Esophagus muscularis mucosa (tissue), 4 donors: Measurements from ENCODE around the gene LMBR1L. TPM values are rescaled to one million over a fixed set of nuclear protein-coding genes. Genes with fewer than 3 reads are reported as not detected.
"Not testable (repeated sequence)": the region's sequence is repeated elsewhere in the genome, so short reads cannot be mapped to it uniquely, and the experiment has no call there.

Source experiments
- DNase-seq: peaks from one replicate; pipeline ENCODE4 v3.0.0-alpha.2; 2017; ENCODE audit errors: extremely low spot score
- H3K27ac ChIP-seq, 4 donors: fragments of 200-600 bp; sonication (generic); replicated peaks in 1 of 4; 1 replicate in 3 of 4; 2 replicates in 1 of 4; pipeline ENCODE4 v1.5.1; 2016 to 2019; ENCODE audit warnings: mild to moderate bottlenecking in 1 of 4
- H3K27me3 ChIP-seq, 4 donors: fragments of 200-600 bp; sonication (generic); one replicate each; pipeline versions ENCODE4 v1.5.1 to v1.6.0; 2016 to 2019
- H3K36me3 ChIP-seq, 4 donors: fragments of 200-600 bp; sonication (generic); one replicate each; pipeline ENCODE4 v1.5.1; 2016 to 2019
- H3K4me1 ChIP-seq, 4 donors: fragments of 200-600 bp; sonication (generic); one replicate each; pipeline ENCODE4 v1.5.1; 2016 to 2019
- H3K4me3 ChIP-seq, 4 donors: fragments of 200-600 bp; sonication (generic); 1 replicate in 2 of 4; 2 replicates in 2 of 4; pipeline ENCODE4 v1.5.1; 2016 to 2019; ENCODE audit warnings: mild to moderate bottlenecking in 4 of 4, moderate library complexity in 1 of 4
- H3K9me3 ChIP-seq, 4 donors: fragments of 200-600 bp; sonication (generic); 1 replicate in 3 of 4; 2 replicates in 1 of 4; pipeline ENCODE4 v1.5.1; 2016 to 2019
- EP300 ChIP-seq: sonication (generic); formaldehyde crosslinking; IDR thresholded peaks from one replicate; pipeline ENCODE4 v1.6.1; 2017; ENCODE audit warnings: antibody characterized with exemption
- POLR2A ChIP-seq: fragments of 450-650 bp; IDR thresholded peaks from one replicate; pipeline ENCODE4 v1.6.1; 2017; ENCODE audit warnings: antibody characterized with exemption, moderate library complexity, mild to moderate bottlenecking, low read depth
- POLR2AphosphoS5 ChIP-seq, 2 donors: sonication (generic); formaldehyde crosslinking; IDR thresholded peaks; one replicate each; pipeline ENCODE4 v1.6.1; 2017; ENCODE audit warnings: antibody characterized with exemption in 2 of 2
- WGBS: methylation state at CpG from one replicate; pipeline ENCODE4 v1.1.5; 2018; 5-methylcytosine and 5-hydroxymethylcytosine counted together
- intact Hi-C: fragments of 100-400 bp; cut with DNase I; formaldehyde crosslinking; loops from one replicate; pipeline ENCODE4 v1.15.1; 2023
- total RNA-seq, 4 donors: library from RNA; depleted of rRNA; stranded (reverse); fragments of >200 nt; gene quantifications; one replicate each; pipeline versions ENCODE4 v1.1.0 to v1.2.1, GENCODE V29; 2016
- TF ChIP-seq, protein P1 (sequence below), 3 experiments: fragments of 200-600 bp in 2 of 3; fragments of 450-650 bp in 1 of 3; sonication (generic) in 2 of 3; IDR thresholded peaks; one replicate each; pipeline ENCODE4 v1.5.1; 2017 to 2019; ENCODE audit warnings: antibody characterized with exemption in 3 of 3, mild to moderate bottlenecking in 2 of 3, moderate library complexity in 1 of 3

The LMBR1L gene
- total RNA-seq, 4 donors from 2014 or later: 24.7 to 54.0 (median 34.3) TPM

- no peaks in the 10 kb centered on the region for H3K27me3 ChIP-seq
- H3K27ac ChIP-seq: no peak overlapping the region
- H3K4me1 ChIP-seq: no peaks in the 10 kb centered on the region
- DNase-seq: no peak
- 87% methylated on average over 2 of the region's 2 CpGs for WGBS
- no peak overlapping the region for H3K4me3 ChIP-seq
- intact Hi-C loops: no loop called here
- no peaks in the 10 kb centered on the region for H3K9me3 ChIP-seq
- TF ChIP-seq POLR2AphosphoS5 (IDR thresholded peaks at IDR 0.05): no peak
- TF ChIP-seq EP300: no peak
- TF ChIP-seq POLR2A: no peak
- TF ChIP-seq, protein P1, sequence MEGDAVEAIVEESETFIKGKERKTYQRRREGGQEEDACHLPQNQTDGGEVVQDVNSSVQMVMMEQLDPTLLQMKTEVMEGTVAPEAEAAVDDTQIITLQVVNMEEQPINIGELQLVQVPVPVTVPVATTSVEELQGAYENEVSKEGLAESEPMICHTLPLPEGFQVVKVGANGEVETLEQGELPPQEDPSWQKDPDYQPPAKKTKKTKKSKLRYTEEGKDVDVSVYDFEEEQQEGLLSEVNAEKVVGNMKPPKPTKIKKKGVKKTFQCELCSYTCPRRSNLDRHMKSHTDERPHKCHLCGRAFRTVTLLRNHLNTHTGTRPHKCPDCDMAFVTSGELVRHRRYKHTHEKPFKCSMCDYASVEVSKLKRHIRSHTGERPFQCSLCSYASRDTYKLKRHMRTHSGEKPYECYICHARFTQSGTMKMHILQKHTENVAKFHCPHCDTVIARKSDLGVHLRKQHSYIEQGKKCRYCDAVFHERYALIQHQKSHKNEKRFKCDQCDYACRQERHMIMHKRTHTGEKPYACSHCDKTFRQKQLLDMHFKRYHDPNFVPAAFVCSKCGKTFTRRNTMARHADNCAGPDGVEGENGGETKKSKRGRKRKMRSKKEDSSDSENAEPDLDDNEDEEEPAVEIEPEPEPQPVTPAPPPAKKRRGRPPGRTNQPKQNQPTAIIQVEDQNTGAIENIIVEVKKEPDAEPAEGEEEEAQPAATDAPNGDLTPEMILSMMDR (IDR thresholded peaks at IDR 0.05): no peak
- no peaks in the 10 kb centered on the region for H3K36me3 ChIP-seq
Measured at GRCh38 chr12:49144384-49144783, 33.7 kb upstream of the LMBR1L start.

DNA sequence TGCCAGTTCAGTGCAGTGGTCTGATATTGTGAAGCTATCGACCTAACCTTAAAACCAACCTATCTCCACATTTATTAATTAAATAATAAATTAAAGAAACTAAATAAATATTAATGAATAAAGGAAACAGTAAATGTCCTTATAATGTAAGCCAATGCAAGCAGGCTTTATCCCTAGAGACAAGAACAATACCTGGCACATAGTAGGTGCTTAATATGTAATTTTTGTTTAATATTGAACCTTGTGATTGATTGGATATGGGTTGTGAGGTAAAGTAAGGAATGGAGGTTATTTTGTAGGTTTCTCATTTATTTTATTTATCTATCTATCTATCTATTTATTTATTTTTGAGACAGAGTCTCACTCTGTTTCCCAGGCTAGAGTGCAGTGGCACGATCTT lies 28.4 kb upstream of the LMBR1L start:
- Histone ChIP-seq H3K4me1 (no peaks in the 10 kb centered on the region), H3K27me3 (no peaks in the 10 kb centered on the region), H3K27ac (no peak overlapping the region), H3K9me3 (no peaks in the 10 kb centered on the region), H3K4me3 (no peak overlapping the region), H3K36me3 (no peaks in the 10 kb centered on the region)
- TF ChIP-seq EP300: no peak
- no peak for TF ChIP-seq POLR2AphosphoS5 (IDR thresholded peaks at IDR 0.05)
- TF ChIP-seq POLR2A: no peak
- TF ChIP-seq, protein P1 (IDR thresholded peaks at IDR 0.05): no peak
- WGBS: 92% methylated on average over 2 of the region's 2 CpGs
- intact Hi-C loops: no loop called here
- no peak for DNase-seq

DNA sequence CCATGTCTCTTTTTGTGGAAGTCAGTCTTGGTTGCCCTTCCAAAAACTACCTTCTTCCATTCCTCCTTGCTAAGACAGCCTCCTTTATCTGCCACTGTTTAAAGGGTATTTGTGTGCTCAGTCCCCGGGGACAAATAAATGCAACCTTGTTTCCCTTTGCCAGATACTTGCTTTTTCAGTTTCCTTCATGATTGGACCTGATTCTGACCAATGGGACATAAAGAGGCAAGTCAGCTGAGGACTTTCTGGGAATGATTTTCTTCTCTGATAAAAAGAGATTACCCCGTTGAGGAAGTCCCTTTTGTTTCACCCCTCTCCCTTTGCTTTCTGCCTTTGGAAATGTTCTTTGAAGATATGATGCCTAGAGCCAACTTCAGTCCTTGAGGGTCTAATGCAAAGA lies 27.9 kb upstream of the LMBR1L start:
- peaks cover 0 to 3% (median 2%) of the 10 kb centered on the region in 4 donors for H3K4me1 ChIP-seq
- intact Hi-C loops: no loop called here
- no peaks in the 10 kb centered on the region for H3K9me3 ChIP-seq
- H3K27ac ChIP-seq: no peak overlapping the region
- no peak for DNase-seq
- no peaks in the 10 kb centered on the region for H3K36me3 ChIP-seq
- 76% methylated on average over 2 of the region's 2 CpGs for WGBS
- no peaks in the 10 kb centered on the region for H3K27me3 ChIP-seq
- no peak overlapping the region for H3K4me3 ChIP-seq
- TF ChIP-seq POLR2AphosphoS5 (IDR thresholded peaks at IDR 0.05) (no peak), POLR2A (no peak), EP300 (no peak)
- TF ChIP-seq, protein P1 (IDR thresholded peaks at IDR 0.05): no peak

GRCh38 chr12:49137476-49137875 lies 26.8 kb upstream of the LMBR1L start:
- H3K9me3 ChIP-seq: no peaks in the 10 kb centered on the region
- no peaks in the 10 kb centered on the region for H3K36me3 ChIP-seq
- H3K4me3 ChIP-seq: no peak overlapping the region
- TF ChIP-seq POLR2AphosphoS5 (IDR thresholded peaks at IDR 0.05) (no peak), EP300 (no peak), POLR2A (no peak)
- TF ChIP-seq, protein P1 (IDR thresholded peaks at IDR 0.05): no peak
- no peak overlapping the region for H3K27ac ChIP-seq
- no peaks in the 10 kb centered on the region for H3K27me3 ChIP-seq
- DNase-seq: no peak
- 95% methylated on average over 1 of the region's 1 CpG for whole genome bisulfite sequencing
- peaks cover 3 to 14% (median 13%) of the 10 kb centered on the region in 4 donors for H3K4me1 ChIP-seq
- intact Hi-C loops: no loop called here

GRCh38 chr12:49136997-49137396 lies 26.4 kb upstream of the LMBR1L start:
- 92% methylated on average over 3 of the region's 3 CpGs for WGBS
- intact Hi-C loops: not testable (repeated sequence)

More at GRCh38 chr12:49136997-49137396, 26.4 kb upstream of the LMBR1L start:
- DNase-seq, H3K27me3 ChIP-seq, H3K9me3 ChIP-seq, H3K4me3 ChIP-seq, H3K27ac ChIP-seq, H3K36me3 ChIP-seq: not testable (repeated sequence)
- peaks cover 5 to 19% (median 17%) of the 10 kb centered on the region in 4 donors for H3K4me1 ChIP-seq
